Amygdala (tissue), 56 donors: ENCODE results near the gene OR10A3.
"Not testable (repeated sequence)": the region's sequence is repeated elsewhere in the genome, so short reads cannot be mapped to it uniquely, and the experiment has no call there.

ENCODE experiments used
- DNase-seq, 56 donors: peaks; one replicate each; lab custom pipeline; 2025; lab: John Stamatoyannopoulos, UW

The OR10A3 gene

GRCh38 chr11:7941608-7942007 lies at the start of gene OR10A3:
Gene OR10A3, minus strand, starts transcription at chr11:7941708. Its CDS starts 2,188 bp downstream, at chr11:7939520.
- DNase-seq, result no peak

- DNase-seq, result not testable (repeated sequence)
Measured at GRCh38 chr11:7987560-7987883, 46.0 kb upstream of the OR10A3 start.

GRCh38 chr11:7986768-7987559 lies 45.5 kb upstream of the OR10A3 start, which contains the start of gene EIF3F:
Gene EIF3F, plus strand, starts transcription at chr11:7987337. Its CDS starts 16 bp downstream, at chr11:7987353.
- peak; percentile 48 to 99 (median 91) for DNase-seq

GRCh38 chr11:7983832-7984590 lies 42.5 kb upstream of the OR10A3 start:
- no peak for DNase-seq

- no peak for DNase-seq
Measured at GRCh38 chr11:7982582-7983119, 41.1 kb upstream of the OR10A3 start.

- DNase-seq, result no peak
Measured at GRCh38 chr11:7981619-7982157, 40.2 kb upstream of the OR10A3 start.

- no peak for DNase-seq
Measured at GRCh38 chr11:7977232-7977917, 35.9 kb upstream of the OR10A3 start.

- no peak for DNase-seq
Measured at GRCh38 chr11:7974668-7975067, 33.2 kb upstream of the OR10A3 start.

GRCh38 chr11:7973011-7973410 lies 31.5 kb upstream of the OR10A3 start:
- no peak for DNase-seq

- DNase-seq, result no peak
Measured at GRCh38 chr11:7971846-7972245, 30.3 kb upstream of the OR10A3 start.

GRCh38 chr11:7969756-7970646 lies 28.5 kb upstream of the OR10A3 start:
- DNase-seq, result no peak

GRCh38 chr11:7968686-7969085 lies 27.2 kb upstream of the OR10A3 start:
- DNase-seq, result no peak

GRCh38 chr11:7967826-7968225 lies 26.3 kb upstream of the OR10A3 start:
- no peak for DNase-seq

- no peak for DNase-seq
Measured at GRCh38 chr11:7967097-7967496, 25.6 kb upstream of the OR10A3 start.

- no peak for DNase-seq
Measured at GRCh38 chr11:7965386-7965785, 23.9 kb upstream of the OR10A3 start, which contains the start of gene NLRP10. Gene NLRP10, minus strand, starts transcription at chr11:7965447. Its CDS starts 1,952 bp downstream, at chr11:7963495.

GRCh38 chr11:7964873-7965272 lies 23.4 kb upstream of the OR10A3 start:
- DNase-seq, result no peak

GRCh38 chr11:7964261-7964660 lies 22.8 kb upstream of the OR10A3 start:
- DNase-seq, result no peak

- no peak for DNase-seq
Measured at GRCh38 chr11:7955191-7955590, 13.7 kb upstream of the OR10A3 start.

- no peak for DNase-seq
Measured at GRCh38 chr11:7949934-7950333, 8.4 kb upstream of the OR10A3 start.

GRCh38 chr11:7944123-7944522 lies 2.6 kb upstream of the OR10A3 start:
- DNase-seq, result no peak
